SKM-1 (cell line): ENCODE data around the gene ATP6V1G3.
"Not testable (repeated sequence)": the region's sequence is repeated elsewhere in the genome, so short reads cannot be mapped to it uniquely, and the experiment has no call there.

Experiments used
- DNase-seq: peaks from one replicate; lab custom pipeline; 2025; ENCODE audit not compliant: unreplicated experiment; lab: John Stamatoyannopoulos, UW

Gene ATP6V1G3, protein sequence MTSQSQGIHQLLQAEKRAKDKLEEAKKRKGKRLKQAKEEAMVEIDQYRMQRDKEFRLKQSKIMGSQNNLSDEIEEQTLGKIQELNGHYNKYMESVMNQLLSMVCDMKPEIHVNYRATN

DNA sequence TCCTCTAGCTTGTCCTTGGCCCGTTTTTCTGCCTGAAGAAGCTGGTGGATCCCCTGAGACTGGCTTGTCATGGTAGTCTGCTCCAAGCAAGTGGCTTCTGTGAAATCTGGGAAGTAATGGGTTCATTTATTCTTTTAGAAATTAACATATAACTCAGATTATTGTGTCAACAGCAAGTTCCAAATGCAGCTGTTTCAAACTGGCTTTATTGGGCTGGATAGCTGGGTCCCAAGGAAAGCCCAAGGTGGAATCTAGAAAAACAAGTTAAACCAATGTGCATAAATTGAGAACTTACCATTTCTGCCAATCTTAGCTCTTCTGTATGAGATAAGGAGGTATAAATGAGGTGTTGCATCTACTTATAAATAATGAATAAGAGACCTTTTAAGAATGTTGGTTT, at the start of gene ATP6V1G3:
TSS of gene ATP6V1G3 (minus strand) at position 101 of the 400 bp plus-strand sequence. CDS start at position 71, 30 bp downstream.
- no peak for DNase-seq

DNA sequence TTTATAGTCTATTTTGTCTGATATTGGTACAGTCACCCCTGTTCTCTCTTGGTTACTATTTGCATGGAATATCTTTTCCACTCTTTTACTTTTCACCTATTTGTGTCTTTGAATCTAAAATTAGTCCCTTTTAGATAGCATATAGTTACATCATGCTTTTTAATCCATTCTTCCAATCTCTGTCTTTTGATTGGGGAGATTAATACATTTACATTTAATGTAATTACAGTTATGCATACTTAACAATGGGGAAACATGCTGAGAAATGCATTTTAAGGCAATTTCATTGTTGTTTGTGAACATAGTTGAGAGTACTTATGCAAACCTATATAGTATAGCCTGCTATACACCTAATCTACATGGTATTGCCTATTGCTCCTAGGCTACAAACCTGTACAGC, 48.4 kb upstream of the ATP6V1G3 start:
- no peak for DNase-seq

GRCh38 chr1:198584163-198584562, 43.7 kb upstream of the ATP6V1G3 start:
- DNase-seq: no peak

GRCh38 chr1:198583209-198583802, 42.8 kb upstream of the ATP6V1G3 start:
- DNase-seq: not testable (repeated sequence)

GRCh38 chr1:198577444-198577843, 37.0 kb upstream of the ATP6V1G3 start:
- no peak for DNase-seq

DNA sequence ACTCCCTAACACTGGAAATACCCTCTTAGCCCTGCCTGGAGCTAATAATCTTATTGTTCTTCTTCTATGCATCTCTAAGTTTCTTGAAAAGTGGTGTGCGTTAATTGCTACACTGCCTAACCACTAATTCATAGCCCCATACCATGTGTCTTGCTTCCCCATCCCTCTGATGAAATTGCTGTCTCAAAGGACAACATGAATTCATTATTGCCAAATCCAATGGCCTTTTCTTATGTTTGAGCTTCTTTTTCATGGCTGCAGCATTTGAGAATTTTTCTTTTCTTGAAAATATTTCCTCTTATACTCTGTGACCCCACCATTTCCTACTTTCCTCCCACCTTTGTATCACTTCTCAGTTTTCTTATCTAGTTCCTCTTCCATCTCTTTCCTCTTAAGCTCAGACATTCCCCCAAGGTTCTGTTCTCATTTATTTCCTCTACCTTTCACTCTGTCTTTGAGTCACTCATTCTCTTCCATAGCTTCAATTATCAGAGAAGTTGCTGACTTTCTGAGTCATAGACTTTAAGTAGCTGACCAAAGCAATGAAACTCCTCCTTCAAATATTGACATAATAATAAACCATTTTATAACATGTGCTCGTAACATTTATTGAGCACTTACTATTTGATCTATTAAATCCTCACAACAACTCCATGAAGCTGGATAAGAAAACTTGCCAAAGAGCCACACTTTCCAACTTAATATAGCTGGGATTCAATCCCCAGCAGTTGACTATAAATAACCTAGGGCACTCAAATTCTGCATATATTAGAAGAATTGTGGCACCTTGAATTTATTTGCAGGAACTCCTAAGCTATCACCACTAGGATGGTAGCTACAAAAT, 35.5 kb upstream of the ATP6V1G3 start:
- peak; percentile 86 for DNase-seq

DNA sequence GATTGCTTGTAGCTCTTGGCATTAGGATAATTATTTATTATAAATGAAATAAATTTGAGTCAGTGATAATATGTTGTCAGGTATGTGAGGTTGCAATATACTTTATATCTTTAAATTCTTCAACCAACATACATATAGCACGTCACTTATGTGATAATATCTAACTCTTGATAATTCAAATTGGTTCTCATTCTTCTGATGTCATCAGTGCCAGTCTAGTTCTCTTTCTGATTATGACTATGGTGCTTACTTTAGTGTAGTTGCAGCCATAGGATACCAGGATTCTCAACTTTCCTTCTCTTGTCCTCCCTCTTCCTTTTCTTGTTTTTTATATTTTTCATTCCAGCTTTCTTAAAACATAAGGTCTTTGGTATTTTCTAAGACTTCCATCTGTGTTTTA, 34.8 kb upstream of the ATP6V1G3 start:
- no peak for DNase-seq

DNA sequence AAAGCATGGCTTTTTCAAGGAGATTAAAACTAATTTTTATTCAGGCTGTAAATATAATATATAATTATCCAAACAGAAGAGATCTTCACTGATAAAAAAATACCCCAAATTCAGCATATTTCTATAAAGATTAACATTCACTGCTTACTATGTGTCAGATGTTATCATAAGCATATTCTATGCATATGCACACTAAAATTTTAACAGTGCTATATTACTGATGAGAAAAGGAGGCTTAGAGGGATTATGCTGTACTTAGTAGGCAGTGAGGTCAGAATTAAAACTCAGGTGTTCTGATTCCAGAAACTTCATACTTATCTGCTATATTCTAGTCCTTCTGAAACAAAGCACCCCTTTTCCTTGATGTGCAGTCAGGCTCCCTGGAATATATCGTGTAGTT, 33.8 kb upstream of the ATP6V1G3 start:
- DNase-seq: no peak

DNA sequence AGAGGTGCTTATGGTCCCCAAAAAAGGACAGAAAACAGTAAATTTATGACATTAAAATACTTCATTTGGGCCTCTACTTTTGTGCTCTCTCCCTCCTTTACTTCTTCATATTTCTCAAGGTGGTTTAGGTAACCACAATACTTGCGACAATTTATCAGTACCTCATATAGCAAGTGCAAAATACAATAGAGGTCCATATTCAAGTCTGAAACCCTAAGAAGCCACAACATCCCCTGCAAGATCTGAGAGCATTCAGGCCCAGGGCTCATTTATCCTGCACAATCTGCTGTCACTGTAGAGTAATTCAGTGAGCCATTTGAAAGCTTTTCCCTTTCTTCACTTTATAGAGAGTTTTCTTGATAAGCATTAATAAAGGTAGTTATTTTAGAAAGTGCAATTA, 24.2 kb upstream of the ATP6V1G3 start:
- DNase-seq: no peak

DNA sequence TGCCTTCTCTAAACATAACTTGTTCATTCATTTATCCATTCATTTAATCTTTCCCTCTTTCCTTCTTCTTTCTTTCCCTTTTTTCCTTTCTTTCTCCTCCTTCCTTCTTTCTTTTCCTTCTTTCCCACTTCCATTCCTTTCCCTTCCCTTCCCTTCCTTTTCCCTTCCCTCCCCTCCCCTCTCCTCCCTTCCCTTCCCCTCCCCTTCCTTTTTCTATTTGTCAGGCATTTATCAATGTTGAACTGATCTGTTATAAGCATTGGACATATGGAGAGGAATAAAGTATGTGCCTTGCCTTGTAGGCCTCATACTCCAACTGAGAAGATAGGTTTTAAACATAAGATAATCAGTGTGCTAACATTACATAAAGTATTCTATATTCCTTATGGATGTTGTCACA, 23.7 kb upstream of the ATP6V1G3 start:
- no peak for DNase-seq

DNA sequence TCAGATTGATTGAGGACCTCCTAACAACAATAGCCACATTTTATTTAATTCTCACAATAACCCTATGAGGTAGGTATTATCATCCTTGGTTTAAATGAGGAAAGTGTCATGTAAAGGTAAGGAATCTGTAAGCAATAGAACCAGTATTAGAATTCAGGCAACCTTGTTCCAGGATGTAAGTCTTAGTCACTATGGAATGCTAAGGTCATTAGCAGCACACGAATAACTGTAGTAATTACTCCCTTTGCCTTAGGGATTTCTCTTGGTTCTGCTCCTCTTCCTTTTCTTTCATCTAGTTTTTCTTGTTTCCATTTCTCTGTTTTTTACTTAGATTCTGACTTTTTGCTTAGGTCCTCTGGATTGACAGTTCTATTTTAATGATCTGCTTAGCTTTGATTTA, 23.1 kb upstream of the ATP6V1G3 start:
- DNase-seq: no peak

GRCh38 chr1:198560161-198560560, 19.7 kb upstream of the ATP6V1G3 start:
- DNase-seq: no peak

DNA sequence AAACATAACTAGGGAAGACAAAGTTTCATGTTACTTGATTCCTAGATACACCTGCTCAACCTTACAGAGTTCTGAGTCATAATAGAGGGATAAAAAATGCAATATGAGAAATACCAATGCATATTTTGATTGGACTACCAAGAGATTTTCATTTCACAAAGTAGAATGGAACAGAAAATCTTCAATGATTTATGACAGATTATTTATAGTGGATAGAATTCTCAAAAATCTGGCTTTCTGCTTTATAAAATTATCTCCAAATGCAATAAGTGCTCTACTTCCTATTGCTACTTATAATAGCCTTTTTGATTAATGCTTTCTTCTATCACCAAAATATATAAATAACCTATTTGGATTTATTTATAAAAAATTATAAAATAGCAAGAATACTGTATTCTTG, 18.9 kb upstream of the ATP6V1G3 start:
- no peak for DNase-seq

- no peak for DNase-seq
Observed at GRCh38 chr1:198558402-198558801, 17.9 kb upstream of the ATP6V1G3 start.

GRCh38 chr1:198556971-198557370, 16.5 kb upstream of the ATP6V1G3 start:
- peak; percentile 82 for DNase-seq

- DNase-seq: no peak
Observed at GRCh38 chr1:198552668-198553416, 12.4 kb upstream of the ATP6V1G3 start.

- DNase-seq: no peak
Observed at GRCh38 chr1:198550941-198551524, 10.6 kb upstream of the ATP6V1G3 start.

DNA sequence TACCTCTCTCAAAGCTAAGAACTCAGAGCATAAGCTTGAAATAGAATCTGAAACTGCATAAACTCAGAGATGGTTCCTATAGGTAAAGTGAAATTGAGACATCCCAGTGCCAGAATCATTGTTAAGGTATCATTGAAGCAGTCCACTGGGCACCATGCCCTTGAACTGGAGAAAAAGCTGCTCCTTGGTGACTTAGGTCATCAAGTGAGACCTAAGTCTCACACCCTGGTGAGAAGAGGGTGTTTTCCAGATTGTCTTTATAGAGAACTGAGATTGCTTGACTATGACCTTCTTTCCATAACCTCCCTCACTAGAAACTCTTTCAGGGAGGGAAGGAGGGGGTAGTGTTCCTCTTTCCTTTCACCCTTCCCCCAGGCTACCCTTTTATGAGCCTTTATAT, 9.4 kb upstream of the ATP6V1G3 start:
- DNase-seq: no peak

- DNase-seq: no peak
Observed at GRCh38 chr1:198548890-198549289, 8.4 kb upstream of the ATP6V1G3 start.

GRCh38 chr1:198545156-198545555, 4.7 kb upstream of the ATP6V1G3 start:
- DNase-seq: no peak

DNA sequence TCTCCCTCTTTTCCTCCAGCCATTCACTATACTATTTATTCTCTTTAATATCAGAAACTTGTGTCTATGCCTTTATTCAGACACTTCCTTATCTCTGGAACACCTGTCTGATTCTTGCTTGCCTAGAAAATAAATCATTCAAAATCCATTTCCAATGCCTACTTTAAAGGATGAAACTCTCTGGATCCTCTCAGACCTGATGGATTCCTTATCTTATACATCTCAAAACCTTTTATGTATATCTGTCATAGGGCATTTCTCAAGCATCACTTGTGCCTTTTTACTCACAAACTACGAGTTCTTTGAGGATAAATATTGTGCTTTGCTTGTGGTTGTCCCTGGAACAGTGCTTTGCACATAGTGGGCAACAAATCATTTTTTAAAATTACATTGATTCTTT, 3.8 kb upstream of the ATP6V1G3 start:
- DNase-seq: no peak
